B cell (primary cell): ENCODE measurements around the gene KIAA1217. TPM values are rescaled to one million over a fixed set of nuclear protein-coding genes. Genes with fewer than 3 reads are reported as not detected.

Experiments used
- ATAC-seq: fragments of 200-7000 bp; cut with Tn5 transposase; one replicate; pipeline ENCODE4 v1.10.0; 2021; ENCODE audit warnings: low read depth, mild to moderate bottlenecking, moderate number of reproducible peaks, moderate library complexity
- CTCF ChIA-PET: fragments of 350-600 bp; sonication (Branson Sonifier 250); formaldehyde crosslinking; loops from one replicate; lab custom pipeline; 2021; ENCODE audit warnings: antibody characterized with exemption, inconsistent platforms; lab: Charles Lee
- POLR2A ChIA-PET: fragments of 350-600 bp; sonication (Branson Sonifier 250); formaldehyde crosslinking; loops from one replicate; lab custom pipeline; 2021; ENCODE audit warnings: antibody characterized with exemption; lab: Charles Lee
- DNase-seq: peaks from one replicate; pipeline ENCODE4 v3.0.0; 2013
- H2AFZ ChIP-seq: 2 replicates; pipeline ENCODE4 v1.6.1; 2012; ENCODE audit warnings: mild to moderate bottlenecking, low read depth, low read length; ENCODE audit not compliant: insufficient read depth, poor library complexity, severe bottlenecking
- H3K27ac ChIP-seq, 2 donors: 1 replicate in 1 of 2; 2 replicates in 1 of 2; pipeline ENCODE4 v1.5.1; 2012 to 2013; ENCODE audit warnings: low read length in 2 of 2, mild to moderate bottlenecking in 2 of 2, moderate library complexity in 1 of 2
- H3K27me3 ChIP-seq, 4 experiments: fragments of 200-600 bp in 1 of 4; sonication (generic) in 1 of 4; replicated peaks in 1 of 4; 1 replicate in 2 of 4; 2 replicates in 2 of 4; pipeline versions ENCODE4 v1.6.1 to v1.7.0; 2013 to 2016; ENCODE audit warnings: low read length in 3 of 4, mild to moderate bottlenecking in 2 of 4, mixed read lengths in 1 of 4, moderate library complexity in 1 of 4; ENCODE audit not compliant: insufficient read depth in 4 of 4, control insufficient read depth in 3 of 4; ENCODE audit errors: control extremely low read depth in 1 of 4
- H3K36me3 ChIP-seq, 2 experiments: replicated peaks in 1 of 2; 1 replicate in 1 of 2; 2 replicates in 1 of 2; pipeline versions ENCODE4 v1.6.1 to v1.7.1; 2013; ENCODE audit warnings: low read length in 1 of 2; ENCODE audit not compliant: insufficient read depth in 2 of 2, control insufficient read depth in 1 of 2; ENCODE audit errors: control extremely low read depth in 1 of 2, extremely low read depth in 1 of 2
- H3K4me1 ChIP-seq, 2 donors: fragments of 200-600 bp in 1 of 2; sonication (generic) in 1 of 2; 1 replicate in 1 of 2; 2 replicates in 1 of 2; pipeline versions ENCODE4 v1.5.1 to v1.6.1; 2013 to 2017; ENCODE audit warnings: low read length in 2 of 2; ENCODE audit not compliant: control insufficient read depth in 2 of 2, insufficient read depth in 2 of 2
- H3K4me2 ChIP-seq: replicated peaks from 2 replicates; pipeline ENCODE3; 2012; ENCODE audit warnings: mild to moderate bottlenecking, low read depth, low read length; ENCODE audit not compliant: poor library complexity, severe bottlenecking
- H3K4me3 ChIP-seq, 5 experiments: fragments of 200-600 bp in 1 of 5; sonication (generic) in 1 of 5; 1 replicate in 3 of 5; 2 replicates in 2 of 5; pipeline versions ENCODE4 v1.5.1 to v1.7.0; 2011 to 2016; ENCODE audit warnings: low read length in 4 of 5, mild to moderate bottlenecking in 4 of 5, low read depth in 2 of 5, control low read depth in 1 of 5, moderate library complexity in 1 of 5; ENCODE audit not compliant: insufficient read depth in 1 of 5; ENCODE audit errors: control extremely low read depth in 1 of 5, extremely low read depth in 1 of 5
- H3K79me2 ChIP-seq: fragments of 200-600 bp; sonication (generic); one replicate; pipeline ENCODE4 v1.6.0; 2016; ENCODE audit warnings: low read length; ENCODE audit not compliant: control insufficient read depth, insufficient read depth
- H3K9ac ChIP-seq: fragments of 200-600 bp; sonication (generic); 2 replicates; pipeline ENCODE4 v1.6.1; 2017; ENCODE audit warnings: mild to moderate bottlenecking, low read length, moderate library complexity
- H3K9me3 ChIP-seq, 3 donors: one replicate each; pipeline versions ENCODE4 v1.6.1 to v1.7.1; 2013; ENCODE audit warnings: low read length in 2 of 3; ENCODE audit not compliant: control insufficient read depth in 2 of 3, insufficient read depth in 1 of 3; ENCODE audit errors: control extremely low read depth in 1 of 3
- H4K20me1 ChIP-seq: 2 replicates; pipeline ENCODE4 v1.6.0; 2012; ENCODE audit warnings: mild to moderate bottlenecking, low read length; ENCODE audit not compliant: insufficient read depth, control insufficient read depth, poor library complexity, severe bottlenecking
- H3K27ac Mint-ChIP-seq: one replicate; pipeline ENCODE4 v1.8.0; 2021; ENCODE audit warnings: mixed read lengths
- H3K27me3 Mint-ChIP-seq: one replicate; pipeline ENCODE4 v1.8.0; 2021; ENCODE audit warnings: mixed read lengths
- H3K4me1 Mint-ChIP-seq: one replicate; pipeline ENCODE4 v1.8.0; 2021; ENCODE audit warnings: mixed read lengths
- H3K4me3 Mint-ChIP-seq: one replicate; pipeline ENCODE4 v1.8.0; 2021; ENCODE audit warnings: mixed read lengths
- H3K9me3 Mint-ChIP-seq: one replicate; pipeline ENCODE4 v1.8.0; 2022; ENCODE audit warnings: mixed read lengths; ENCODE audit not compliant: insufficient read depth
- CTCF ChIP-seq: fragments of 200-600 bp; IDR thresholded peaks from one replicate; pipeline ENCODE4 v1.8.0; 2022; ENCODE audit warnings: antibody characterized with exemption, mild to moderate bottlenecking
- EZH2 ChIP-seq: IDR thresholded peaks from 2 replicates; pipeline ENCODE4 v1.6.1; 2012; ENCODE audit warnings: borderline replicate concordance, low read depth, mild to moderate bottlenecking, moderate library complexity, low read length; ENCODE audit not compliant: insufficient read depth, poor library complexity, severe bottlenecking
- WGBS: methylation state at CpG from one replicate; pipeline ENCODE4 v1.1.5; 2013; ENCODE audit warnings: missing lambda C conversion rate; ENCODE audit not compliant: insufficient coverage; 5-methylcytosine and 5-hydroxymethylcytosine counted together
- intact Hi-C: fragments of 100-400 bp; cut with micrococcal nuclease; formaldehyde crosslinking; loops from one replicate; pipeline ENCODE4 v1.10.0; 2022
- polyA plus RNA-seq: library from polyadenylated mRNA; depleted of rRNA; stranded (reverse); fragments of >200 nt; gene quantifications from 2 replicates; pipeline ENCODE4 v1.2.3, GENCODE V29; 2012
- total RNA-seq, 2 donors: library from RNA; stranded (reverse); fragments of 120-200 nt in 1 of 2; gene quantifications; 1 replicate in 1 of 2; 2 replicates in 1 of 2; pipeline versions ENCODE4 v1.2.3 to v1.2.4, GENCODE V29; 2013 to 2022

The KIAA1217 gene
- total and polyA plus RNA-seq, 2 donors (not counting 1 experiment from before 2014, with no cell fraction given): 0.67 TPM; not detected in 1

DNA sequence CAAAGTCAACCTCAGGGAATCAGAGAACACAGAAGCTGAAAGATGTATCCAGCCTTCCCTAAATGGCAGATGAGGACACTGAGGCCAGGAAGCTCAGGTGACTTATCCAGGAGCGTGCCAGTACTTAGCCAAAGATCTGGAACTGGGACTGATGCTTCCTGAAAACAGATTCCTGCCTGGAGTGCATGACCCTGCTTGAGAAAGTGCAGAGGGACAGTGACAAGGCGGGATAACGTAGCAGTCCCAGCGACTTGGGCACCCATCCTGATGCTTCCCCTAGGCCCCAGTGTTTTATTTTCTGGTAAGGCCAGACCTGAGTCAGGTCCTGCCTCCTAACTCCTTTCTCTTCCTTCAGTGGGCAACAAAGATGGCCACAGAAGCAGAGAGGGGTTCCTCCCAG is 48.6 kb downstream of the KIAA1217 start:
- Histone ChIP-seq H3K27me3 (no peaks in the 10 kb centered on the region), H3K9ac (no peak overlapping the region), H4K20me1 (no peaks in the 10 kb centered on the region), H3K79me2 (no peaks in the 10 kb centered on the region), H3K9me3 (no peaks in the 10 kb centered on the region), H3K4me1 (no peaks in the 10 kb centered on the region), H3K4me3 (no peak overlapping the region), H3K4me2 (no peak overlapping the region), H3K27ac (no peak overlapping the region), H2AFZ (no peak overlapping the region), H3K36me3 (no peaks in the 10 kb centered on the region)
- Mint-ChIP-seq H3K9me3 (no peaks in the 10 kb centered on the region), H3K27me3 (no peaks in the 10 kb centered on the region), H3K27ac (no peak overlapping the region), H3K4me1 (no peaks in the 10 kb centered on the region), H3K4me3 (no peak overlapping the region)
- intact Hi-C loops: no loop called here
- DNase-seq (no peak), ATAC-seq (no peak)
- ChIA-PET CTCF (no interaction called here), POLR2A (no interaction called here)
- WGBS: 68% methylated on average over 4 of the region's 4 CpGs
- TF ChIP-seq EZH2 (no peak), CTCF (no peak)

- Histone ChIP-seq H4K20me1 (no peaks in the 10 kb centered on the region), H2AFZ (no peak overlapping the region), H3K4me3 (no peak overlapping the region), H3K4me1 (no peaks in the 10 kb centered on the region), H3K79me2 (no peaks in the 10 kb centered on the region), H3K27ac (no peak overlapping the region), H3K36me3 (no peaks in the 10 kb centered on the region), H3K4me2 (no peak overlapping the region), H3K9ac (no peak overlapping the region), H3K27me3 (no peaks in the 10 kb centered on the region), H3K9me3 (no peaks in the 10 kb centered on the region)
- no peak overlapping the region for H3K4me3 Mint-ChIP-seq
- no peaks in the 10 kb centered on the region for H3K27me3 Mint-ChIP-seq
- H3K9me3 Mint-ChIP-seq: no peaks in the 10 kb centered on the region
- 87% methylated on average over 4 of the region's 7 CpGs for WGBS
- no peak for ATAC-seq
- intact Hi-C loops: no loop called here
- ChIA-PET CTCF (no interaction called here), POLR2A (no interaction called here)
- TF ChIP-seq CTCF (no peak), EZH2 (no peak)
- DNase-seq: no peak
- H3K4me1 Mint-ChIP-seq: no peaks in the 10 kb centered on the region
- no peak overlapping the region for H3K27ac Mint-ChIP-seq
Measured at GRCh38 chr10:24259365-24260130, 50.6 kb downstream of the KIAA1217 start.
